Stimulated activated CD4-positive, alpha-beta T cell treated with anti-CD3 and anti-CD28 coated beads, Interleukin-15, amount 100 ng/mL, for 24 hours (primary cell): ENCODE measurements around the gene LCA5L.
"Not testable (repeated sequence)": the region's sequence is repeated elsewhere in the genome, so short reads cannot be mapped to it uniquely, and the experiment has no call there.

Experiments used
- DNase-seq: peaks from one replicate; pipeline ENCODE4 v3.0.0-alpha.2; 2020

LCA5L gene

DNA sequence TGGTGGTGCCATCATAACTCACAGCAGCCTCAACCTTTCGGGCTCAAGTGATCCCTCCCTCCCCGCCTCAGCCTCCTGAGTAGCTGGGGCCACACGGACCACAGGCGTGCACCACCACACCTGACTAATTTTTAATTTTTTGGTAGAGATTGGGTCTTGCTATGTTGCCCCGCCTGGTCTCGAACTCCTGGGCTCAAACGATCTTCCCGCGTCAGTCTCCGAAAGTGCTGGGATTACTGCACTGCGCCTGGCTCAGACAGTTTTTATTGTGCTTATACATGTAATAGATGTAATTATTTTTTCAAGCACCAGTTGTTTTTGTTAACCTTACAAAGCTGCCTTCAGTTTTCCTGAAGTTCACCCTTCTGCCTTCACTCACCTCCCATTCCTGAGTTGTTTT is 58.7 kb downstream of the LCA5L start:
- DNase-seq = no peak

DNA sequence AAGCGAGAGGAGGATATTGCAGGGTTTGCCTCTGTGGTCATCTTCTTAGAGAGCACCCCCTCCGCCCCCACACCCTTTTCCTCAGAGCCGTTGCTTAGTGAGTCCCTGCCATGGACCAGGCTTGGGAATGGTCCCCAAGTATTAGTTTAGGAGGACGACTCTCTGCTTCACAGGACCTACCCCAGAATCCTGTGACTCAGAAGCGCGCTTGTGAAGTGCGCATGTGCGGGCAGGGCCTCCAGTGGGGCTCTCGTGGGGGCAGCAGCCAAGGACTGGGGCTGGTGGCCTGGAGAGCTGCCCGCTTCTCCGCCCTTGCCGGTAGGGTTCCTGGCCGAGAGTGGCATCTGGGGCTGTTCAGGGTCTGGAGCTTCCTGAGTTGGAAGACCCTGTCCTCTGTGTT is 59.4 kb downstream of the LCA5L start:
- peak; percentile 28 for DNase-seq

DNA sequence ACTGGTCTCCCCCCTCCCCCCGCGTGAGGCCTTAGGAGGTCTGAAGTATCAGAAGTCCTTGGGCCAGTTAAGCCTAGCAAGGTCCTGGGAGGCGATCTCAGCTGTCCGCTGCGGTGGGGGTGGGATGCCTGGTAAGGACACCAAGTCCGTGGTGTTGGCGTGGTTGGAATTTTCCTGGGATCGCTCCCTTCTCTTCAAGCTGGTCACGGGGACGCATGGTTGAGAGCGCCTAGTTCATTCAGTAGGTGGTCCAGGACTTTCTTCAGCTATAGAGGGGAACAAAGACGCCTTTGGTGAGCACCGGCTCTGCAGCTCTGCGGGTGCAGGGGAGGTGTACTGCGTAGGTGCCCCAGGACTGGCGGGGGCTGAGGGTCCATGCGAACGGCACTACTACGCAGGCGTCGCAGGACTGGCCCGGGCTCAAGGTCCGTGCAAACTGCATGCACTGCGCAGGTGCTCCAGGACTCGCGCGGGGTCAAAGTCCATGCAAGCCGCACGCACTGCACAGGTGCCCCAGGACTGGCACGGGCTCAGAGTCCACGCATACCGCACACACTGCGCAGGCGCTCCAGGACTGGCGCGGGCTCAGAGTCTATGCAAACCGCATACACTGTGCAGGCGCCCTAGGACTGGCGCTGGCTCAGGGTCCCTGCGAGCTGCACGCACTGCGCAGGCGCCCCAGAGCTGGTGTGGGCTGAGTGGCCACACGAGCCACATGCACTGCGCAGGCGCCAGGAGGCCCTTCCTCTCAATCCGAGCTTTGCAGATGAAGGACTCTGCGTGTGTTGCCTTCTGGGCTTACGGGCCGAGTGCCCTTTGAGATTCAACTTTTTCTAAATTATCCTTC is 60.1 kb downstream of the LCA5L start:
- DNase-seq = peak; percentile 81

DNA sequence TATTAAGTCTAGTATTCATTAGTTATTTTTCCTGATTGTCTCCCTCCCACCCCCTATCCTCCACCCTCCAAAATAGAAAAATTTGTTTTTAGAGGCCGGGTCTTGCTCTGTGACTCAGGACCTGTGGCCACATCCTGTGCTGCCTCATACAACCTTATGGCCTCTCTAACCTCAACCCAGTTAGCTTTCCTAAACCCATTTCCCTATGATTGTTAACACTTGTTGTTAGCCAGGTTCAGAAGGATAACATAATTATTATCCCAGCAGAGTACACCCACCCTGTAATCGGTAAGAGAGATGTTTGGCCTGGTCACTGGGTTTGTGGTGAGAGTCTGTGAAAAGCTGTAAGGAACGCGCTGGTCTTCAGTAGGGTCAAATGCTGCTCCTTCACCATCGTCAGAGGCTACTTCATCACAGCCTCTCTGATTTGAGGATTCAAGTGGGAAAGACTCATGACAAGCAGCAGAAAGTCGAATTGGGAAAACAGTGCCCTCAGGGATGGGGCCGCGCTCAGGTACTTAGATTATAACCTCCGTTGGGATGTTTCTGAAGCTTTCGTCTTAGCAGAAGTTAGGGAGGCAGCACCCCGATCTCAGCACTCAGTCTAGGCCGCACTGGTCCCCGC is 60.8 kb downstream of the LCA5L start:
- DNase-seq = no peak

DNA sequence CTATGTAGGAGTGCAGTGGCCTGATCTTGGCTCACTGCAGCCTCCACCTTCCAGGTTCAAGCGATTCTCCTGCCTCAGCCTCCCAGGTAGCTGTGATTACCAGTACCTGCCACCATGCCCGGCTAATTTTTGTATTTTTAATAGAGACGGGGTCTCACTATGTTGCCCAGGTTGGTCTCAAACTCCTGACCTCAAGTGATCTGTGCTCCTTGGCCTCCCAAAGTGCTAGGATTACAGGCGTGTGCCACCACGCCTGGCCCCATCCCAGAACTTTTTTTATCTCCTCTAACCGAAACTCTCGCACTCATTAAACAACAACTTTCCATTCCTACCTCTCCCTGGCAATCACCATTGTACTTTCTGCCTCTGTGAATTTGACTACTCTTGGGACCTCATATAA is 63.5 kb downstream of the LCA5L start:
- not testable (repeated sequence) for DNase-seq

DNA sequence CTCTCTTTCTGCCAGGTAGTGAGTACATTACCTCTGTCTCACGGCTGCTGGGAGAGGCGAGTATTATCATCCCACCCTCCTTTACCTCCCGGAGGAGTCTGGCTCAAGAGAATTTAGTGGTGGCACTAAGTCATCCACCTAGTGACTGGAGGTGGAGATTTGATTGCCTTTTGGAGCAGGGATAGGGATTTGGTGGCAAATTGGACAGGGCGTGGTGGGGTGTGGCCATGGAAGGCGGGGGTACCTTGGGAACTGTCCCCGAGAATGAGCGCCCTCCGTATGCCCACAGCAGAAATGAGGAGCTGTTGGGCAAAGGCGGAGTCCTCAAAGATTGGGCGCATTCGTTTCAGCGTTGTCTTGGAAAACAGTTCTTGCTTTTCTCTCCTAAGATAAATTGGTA is 64.6 kb downstream of the LCA5L start:
- DNase-seq = no peak

DNA sequence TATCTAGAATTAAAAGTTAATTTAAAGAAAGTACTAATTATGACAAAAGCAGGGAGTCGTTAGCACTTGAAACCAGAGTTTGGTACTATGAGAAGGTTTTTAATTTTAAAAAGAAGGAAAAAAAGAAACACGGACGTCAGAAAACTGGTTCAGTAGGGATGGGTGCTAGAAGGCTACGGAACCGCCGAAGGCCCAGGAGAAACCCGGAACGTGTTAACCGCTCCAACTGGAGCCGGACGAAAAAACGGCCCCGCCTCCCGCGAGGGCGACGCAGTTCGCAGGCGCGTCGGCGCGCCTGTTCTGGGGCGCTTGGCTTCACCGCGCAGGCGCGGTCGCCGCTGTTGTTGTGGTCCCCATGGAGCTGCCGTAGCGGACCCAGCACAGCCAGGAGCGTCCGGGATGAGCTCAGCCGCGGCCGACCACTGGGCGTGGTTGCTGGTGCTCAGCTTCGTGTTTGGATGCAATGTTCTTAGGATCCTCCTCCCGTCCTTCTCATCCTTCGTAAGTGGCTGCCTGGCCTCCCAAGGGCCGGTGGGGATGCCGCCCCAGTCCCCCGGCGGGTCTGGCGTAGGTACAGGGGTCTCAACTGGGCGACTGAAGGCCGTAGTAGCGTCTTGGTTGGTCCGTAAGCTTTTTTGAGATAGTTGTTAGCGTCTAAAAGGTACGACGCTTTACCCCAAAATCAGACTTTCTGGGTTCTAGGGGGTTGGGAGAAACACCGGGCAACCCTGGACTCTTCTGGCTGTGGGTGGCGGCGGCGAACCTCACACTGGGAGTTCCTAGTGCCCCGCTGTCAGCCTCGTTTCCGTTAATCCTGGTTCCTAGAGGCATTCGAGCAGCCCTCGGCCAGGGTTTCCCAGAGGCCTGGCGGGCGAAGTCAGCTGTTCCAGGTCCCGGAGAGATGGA is 65.3 kb downstream of the LCA5L start:
- DNase-seq = peak; percentile 95

DNA sequence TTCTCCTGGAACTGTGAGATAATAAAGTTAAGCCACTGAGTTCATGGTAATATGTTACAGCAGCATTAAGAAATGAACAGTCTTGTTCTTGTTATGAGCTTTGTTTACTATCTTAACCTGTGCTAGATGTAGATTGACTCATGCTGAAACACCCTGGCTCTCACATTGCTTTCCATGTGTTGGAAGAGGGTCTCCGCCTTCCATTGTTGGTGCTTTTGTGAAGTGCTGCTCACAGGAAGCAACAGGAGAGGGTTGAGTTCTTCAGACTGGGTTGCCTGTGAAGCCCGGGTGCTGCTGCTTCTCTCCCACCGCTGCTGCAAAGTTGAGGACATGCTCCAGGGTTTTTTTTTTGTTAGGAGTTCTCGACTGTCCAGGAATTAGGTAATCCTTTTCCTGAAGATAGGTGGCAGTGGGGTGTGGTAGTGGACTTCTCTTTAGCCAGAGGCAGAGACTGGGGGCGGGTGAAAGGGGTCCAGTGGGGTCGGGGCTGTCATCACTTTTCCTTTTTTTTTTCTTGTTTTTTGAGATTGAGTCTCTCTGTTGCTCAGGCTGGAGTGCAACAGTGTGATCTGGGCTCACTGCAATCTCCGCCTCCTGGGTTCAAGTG is 68.0 kb downstream of the LCA5L start:
- DNase-seq = no peak

DNA sequence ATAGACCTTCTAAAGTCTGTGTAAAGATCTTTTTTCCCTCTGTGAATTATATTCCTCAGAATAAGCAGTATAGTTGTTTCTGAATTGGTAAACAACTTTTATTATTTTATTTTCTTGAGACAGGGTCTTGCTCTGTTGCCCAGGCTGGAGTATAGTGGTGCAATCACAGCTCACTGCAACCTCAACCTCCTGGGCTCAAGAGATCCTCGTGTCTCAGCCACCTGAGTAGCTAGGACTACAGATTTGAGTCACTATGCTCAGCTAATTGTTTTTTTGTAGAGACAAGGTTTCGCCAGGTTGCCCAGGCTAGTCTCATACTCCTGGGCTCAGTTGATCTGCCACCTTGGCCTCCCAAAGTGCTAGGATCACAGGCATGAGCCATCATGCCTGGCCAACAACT is 70.1 kb downstream of the LCA5L start:
- no peak for DNase-seq

DNA sequence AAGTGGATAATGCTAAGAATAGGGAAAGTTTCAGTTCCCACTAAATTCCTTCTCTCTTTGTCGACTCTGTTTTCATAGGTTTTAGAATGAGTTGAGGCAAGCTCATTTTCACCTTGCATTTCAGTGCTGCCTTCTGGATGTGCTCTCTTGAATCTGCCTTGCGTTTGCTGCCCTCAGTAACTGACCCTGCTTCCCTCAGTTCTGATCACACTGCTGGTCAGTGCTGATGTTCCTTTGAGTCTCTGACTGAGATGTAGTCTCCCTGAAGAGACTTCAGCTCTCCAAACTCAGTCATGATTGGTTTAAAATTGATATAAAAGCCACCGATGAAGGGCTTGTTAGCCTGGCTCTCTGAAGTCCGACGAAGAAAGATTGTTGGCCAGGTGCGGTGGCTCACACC is 71.5 kb downstream of the LCA5L start:
- DNase-seq = no peak

DNA sequence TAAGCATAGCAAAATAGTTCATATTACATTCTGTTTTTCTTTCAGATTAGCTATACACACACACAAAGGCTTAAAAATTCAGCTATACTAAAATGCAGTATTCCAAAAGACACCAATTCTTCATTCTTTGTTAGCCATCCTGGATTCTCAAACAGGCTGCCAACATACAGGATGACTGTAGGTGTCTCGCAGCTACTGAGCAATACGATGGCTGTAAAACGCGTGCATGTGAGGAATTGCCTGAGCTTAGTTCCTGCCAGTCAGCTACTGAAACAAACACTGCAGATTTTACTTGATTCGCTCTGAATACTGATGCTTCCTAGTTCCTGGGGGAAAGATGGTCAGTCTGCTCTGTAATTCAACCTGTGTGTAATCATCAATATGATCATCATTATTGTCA is 71.9 kb downstream of the LCA5L start:
- DNase-seq = no peak

DNA sequence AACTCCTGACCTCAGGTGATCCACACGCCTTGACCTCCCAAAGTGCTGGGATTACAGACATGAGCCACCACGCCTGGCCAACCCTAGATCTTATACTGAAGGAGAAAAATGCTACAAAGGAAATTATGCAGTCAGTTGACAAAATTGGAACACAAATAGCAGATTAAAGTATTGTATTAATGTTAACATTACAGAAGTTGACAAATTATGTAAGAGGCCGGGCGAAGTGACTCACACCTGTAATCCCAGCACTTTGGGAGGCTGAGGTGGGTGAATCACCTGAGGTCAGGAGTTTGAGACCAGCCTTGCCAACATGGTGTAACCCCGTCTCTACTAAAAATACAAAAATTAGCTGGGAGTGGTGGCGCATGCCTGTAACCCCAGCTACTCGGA is 75.7 kb downstream of the LCA5L start:
- DNase-seq = not testable (repeated sequence)

DNA sequence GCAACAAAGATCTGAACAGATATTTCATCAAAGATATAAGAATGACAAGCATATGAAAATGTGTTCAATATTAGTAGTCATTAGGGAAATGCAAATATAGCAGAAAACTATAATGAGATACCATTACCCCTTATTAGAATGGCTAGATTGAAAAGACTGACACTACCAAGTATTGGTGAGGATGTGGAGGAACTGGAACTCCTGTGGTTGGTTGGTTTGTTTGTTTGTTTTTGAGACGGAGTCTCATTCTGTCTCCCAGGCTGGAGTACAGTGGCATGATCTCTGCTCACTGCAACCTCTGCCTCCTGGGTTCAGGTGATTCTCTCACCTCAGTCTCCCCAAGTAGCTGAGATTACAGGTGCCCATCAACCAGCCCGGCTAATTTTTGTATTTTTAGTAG is 77.8 kb downstream of the LCA5L start:
- DNase-seq = no peak

DNA sequence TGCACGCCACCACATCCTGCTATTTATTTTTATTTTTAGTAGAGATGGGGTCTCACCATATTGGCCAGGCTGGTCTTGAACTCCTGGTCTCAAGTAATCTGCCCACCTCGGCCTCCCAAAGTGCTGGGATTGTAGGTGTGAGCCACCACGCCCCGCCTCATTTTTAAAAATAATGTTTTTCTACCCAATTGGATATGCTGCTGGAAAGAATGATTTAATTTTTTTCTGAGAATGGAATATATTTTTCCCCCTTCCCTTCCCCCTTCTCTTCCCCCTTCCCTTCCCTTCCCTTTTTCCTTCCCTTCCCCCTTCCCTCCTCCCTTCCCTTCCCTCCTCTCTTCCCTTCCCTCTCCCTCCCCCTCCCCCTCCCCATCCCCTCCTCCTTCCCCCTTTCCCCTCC is 79.0 kb downstream of the LCA5L start:
- DNase-seq = no peak

DNA sequence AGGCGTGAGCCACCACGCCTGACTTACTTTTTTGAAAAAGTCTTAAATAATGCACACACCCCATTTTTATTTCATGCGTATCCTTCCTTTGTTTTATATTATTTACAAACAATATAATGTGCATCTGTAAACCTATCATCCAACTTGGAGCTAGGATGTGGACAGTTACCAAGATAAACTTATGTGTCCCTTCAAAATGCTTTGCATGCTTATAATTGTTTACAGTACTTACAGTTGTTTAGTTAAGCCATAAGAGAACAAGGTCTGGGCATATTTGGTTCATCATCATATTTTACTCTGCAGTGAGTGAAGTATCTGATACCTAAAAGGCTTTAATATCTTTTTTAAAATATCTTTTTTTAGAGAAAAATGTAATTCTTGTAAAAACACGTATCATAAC is 80.6 kb downstream of the LCA5L start:
- DNase-seq = no peak

DNA sequence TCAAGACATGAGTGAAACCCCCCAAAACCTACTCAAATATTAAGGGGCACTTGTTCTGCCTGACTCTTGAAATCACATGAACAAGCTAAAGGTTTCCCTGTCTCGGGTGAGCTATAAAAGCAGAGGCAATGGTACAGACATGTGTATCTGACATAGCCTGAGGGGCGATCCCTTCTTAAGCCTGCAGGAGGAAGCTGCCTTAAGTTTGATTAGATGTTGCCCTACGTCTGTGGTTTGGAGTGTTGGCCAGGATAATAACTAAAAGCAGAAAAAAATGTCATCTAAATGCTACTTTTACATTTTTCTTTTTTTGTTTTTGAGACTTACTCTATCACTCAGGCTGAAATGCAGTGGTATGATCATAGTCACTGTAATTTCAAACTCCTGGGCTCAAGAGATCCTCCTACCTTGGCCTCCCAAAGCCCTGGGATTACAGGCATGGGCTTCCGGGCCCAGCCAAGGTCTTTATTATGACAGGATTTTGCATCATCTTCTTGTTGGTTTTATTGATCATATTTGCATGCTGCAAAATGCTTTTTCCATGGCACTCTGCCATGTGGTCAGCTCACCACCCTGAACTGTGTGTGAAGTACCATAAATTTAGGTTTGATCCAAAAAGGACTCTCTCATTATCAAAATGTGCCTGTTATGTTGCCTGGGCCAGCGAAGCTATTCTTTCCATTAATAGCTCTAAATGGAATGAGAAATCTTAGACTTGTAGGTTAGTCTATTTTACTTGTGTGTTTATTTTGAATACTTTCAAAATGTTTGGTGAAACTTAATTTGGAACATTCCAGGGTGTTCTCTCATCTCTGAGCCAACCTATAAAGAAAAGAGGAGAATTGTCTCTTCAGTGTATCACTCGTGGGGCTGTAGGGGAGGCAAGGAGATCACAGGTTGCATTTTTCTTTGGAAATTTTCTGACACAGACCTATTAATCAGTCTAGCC is 81.7 kb downstream of the LCA5L start:
- no peak for DNase-seq

DNA sequence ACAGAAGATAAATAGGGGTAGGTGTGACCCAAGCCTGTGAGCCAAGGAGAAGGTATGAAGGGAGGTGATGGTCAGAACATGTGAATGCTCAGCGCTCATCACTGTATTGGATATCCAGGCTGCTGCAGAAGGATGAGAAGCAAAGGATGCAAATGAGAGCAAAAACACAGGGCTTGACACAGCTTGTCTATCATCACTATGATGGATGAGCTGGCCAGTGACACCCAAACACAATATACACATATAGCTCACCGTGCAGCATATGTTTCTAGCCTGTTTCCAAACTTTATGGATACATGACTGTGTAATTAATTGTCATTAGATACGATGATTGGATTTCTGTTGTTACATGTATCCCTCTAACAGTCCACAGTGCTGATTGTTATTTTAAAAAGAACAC is 82.8 kb downstream of the LCA5L start:
- no peak for DNase-seq

DNA sequence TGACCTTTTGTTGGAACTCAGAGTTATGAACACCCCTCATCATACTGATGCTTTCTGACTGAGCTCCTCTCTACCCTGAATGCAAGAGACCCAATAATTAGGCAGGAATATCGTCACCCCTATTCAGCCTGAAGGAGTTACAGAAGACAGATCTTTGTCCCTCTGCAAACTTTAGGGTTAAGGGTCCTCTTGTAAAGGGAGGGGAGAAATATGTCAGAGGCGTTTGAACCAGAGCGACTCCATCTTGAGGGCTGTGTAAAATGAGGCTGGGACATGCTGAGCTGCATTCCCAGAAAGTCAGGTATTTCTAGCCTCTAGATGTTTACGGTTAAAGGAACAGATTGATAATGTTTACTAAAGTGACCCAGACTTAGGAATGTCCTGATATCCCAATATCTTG is 86.2 kb downstream of the LCA5L start:
- no peak for DNase-seq
